ENCODE results near the gene TPD52L3.

TPD52L3 gene

DNA sequence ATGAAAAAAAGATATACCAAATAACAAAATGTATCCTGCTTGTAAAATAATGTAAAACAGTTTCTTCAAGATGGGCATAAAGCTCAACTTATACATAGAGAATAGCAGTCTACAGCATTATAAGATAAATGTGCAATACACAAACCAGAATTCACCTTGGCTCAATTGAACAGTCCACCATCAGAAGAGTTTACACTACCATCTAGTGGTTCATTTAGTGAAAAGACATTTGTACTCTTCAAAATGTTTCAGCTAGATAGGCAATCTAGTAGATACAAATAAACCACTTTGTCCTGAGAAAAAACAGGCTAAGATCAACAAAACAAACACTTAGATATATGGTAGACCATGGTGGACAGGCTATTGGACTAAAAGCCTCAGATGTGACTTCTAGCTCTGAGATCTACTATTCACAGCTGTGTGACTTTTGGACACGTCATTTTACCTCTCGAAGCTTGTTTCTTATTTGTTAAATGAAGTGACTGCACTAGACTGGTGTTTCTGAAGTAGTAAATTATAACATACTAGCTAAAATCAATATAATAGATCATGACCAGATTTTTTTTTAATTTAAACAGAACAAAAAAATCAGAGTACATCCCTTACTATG lies 22.1 kb upstream of the TPD52L3 start:
- Histone ChIP-seq H3K79me1 (ENCODE audit: low read depth, low read length) (no peaks in the 10 kb centered on the region), H2BK15ac (ENCODE audit: low read length) (no peak overlapping the region), H3K4me2 (ENCODE audit: insufficient read depth, low read length, poor library complexity, severe bottlenecking) (no peak overlapping the region), H3K9ac (ENCODE audit: low read depth, low read length, poor library complexity) (no peak overlapping the region), H4K8ac (ENCODE audit: low read depth, low read length) (no peak overlapping the region), H3K9me3 (replicated peaks in 1 of 2; ENCODE audit: control insufficient read depth in 2 of 2, insufficient read depth in 1 of 2, low read depth in 1 of 2, low read length in 2 of 2) (no peaks in the 10 kb centered on the region), H3K4ac (ENCODE audit: low read length) (no peak overlapping the region), H4K91ac (ENCODE audit: low read depth, low read length, poor library complexity) (no peak overlapping the region), H2BK120ac (ENCODE audit: low read depth, low read length) (no peak overlapping the region), H2BK5ac (ENCODE audit: low read length) (no peak overlapping the region), H3K27ac (replicated peaks; ENCODE audit: low read length) (no peak overlapping the region), H3K4me1 (ENCODE audit: control insufficient read depth in 2 of 2, insufficient read depth in 1 of 2, low read depth in 1 of 2, low read length in 2 of 2) (no peaks in the 10 kb centered on the region), H2AK5ac (ENCODE audit: low read depth, low read length) (no peak overlapping the region), H3K4me3 (ENCODE audit: low read length in 2 of 2) (no peak overlapping the region), H2BK12ac (ENCODE audit: low read length) (no peak overlapping the region), H3K27me3 (ENCODE audit: control insufficient read depth in 3 of 3, insufficient read depth in 3 of 3, low read depth in 1 of 3, low read length in 3 of 3) (peaks cover 0 to under 1% (median 0%) of the 10 kb centered on the region in 3 experiments), H3K18ac (ENCODE audit: low read length) (no peak overlapping the region), H3K36me3 (replicated peaks in 1 of 2; ENCODE audit: control insufficient read depth in 2 of 2, insufficient read depth in 2 of 2, low read length in 2 of 2) (no peaks in the 10 kb centered on the region), H3K14ac (ENCODE audit: low read length) (no peak overlapping the region), H3K23ac (ENCODE audit: low read depth, low read length, poor library complexity) (no peak overlapping the region), H2AFZ (ENCODE audit: low read length) (no peak overlapping the region)
- peak; percentile 8 for DNase-seq (ENCODE audit: low spot score)
- WGBS, 2 donors (ENCODE audit: extremely low coverage in 2 of 2, insufficient read length in 2 of 2, insufficient replicate concordance in 1 of 2) = no CpG with 5 or more reads among the region's 2 CpGs

- Histone ChIP-seq H2BK120ac (ENCODE audit: low read depth, low read length) (no peak overlapping the region), H3K27me3 (ENCODE audit: control insufficient read depth in 3 of 3, insufficient read depth in 3 of 3, low read depth in 1 of 3, low read length in 3 of 3) (peaks cover 0 to 5% (median 0%) of the 10 kb centered on the region in 3 experiments), H3K27ac (replicated peaks; ENCODE audit: low read length) (no peak overlapping the region), H3K4me3 (ENCODE audit: low read length in 2 of 2) (no peak overlapping the region), H3K18ac (ENCODE audit: low read length) (no peak overlapping the region), H4K91ac (ENCODE audit: low read depth, low read length, poor library complexity) (no peak overlapping the region), H3K4me2 (ENCODE audit: insufficient read depth, low read length, poor library complexity, severe bottlenecking) (no peak overlapping the region), H3K9me3 (replicated peaks in 1 of 2; ENCODE audit: control insufficient read depth in 2 of 2, insufficient read depth in 1 of 2, low read depth in 1 of 2, low read length in 2 of 2) (no peaks in the 10 kb centered on the region), H2BK12ac (ENCODE audit: low read length) (no peak overlapping the region), H3K23ac (ENCODE audit: low read depth, low read length, poor library complexity) (no peak overlapping the region), H3K36me3 (replicated peaks in 1 of 2; ENCODE audit: control insufficient read depth in 2 of 2, insufficient read depth in 2 of 2, low read length in 2 of 2) (no peaks in the 10 kb centered on the region), H2AFZ (ENCODE audit: low read length) (no peak overlapping the region), H2AK5ac (ENCODE audit: low read depth, low read length) (no peak overlapping the region), H3K4ac (ENCODE audit: low read length) (no peak overlapping the region), H3K79me1 (ENCODE audit: low read depth, low read length) (no peaks in the 10 kb centered on the region), H3K9ac (ENCODE audit: low read depth, low read length, poor library complexity) (no peak overlapping the region), H3K4me1 (ENCODE audit: control insufficient read depth in 2 of 2, insufficient read depth in 1 of 2, low read depth in 1 of 2, low read length in 2 of 2) (no peaks in the 10 kb centered on the region), H3K14ac (ENCODE audit: low read length) (no peak overlapping the region), H2BK5ac (ENCODE audit: low read length) (no peak overlapping the region), H4K8ac (ENCODE audit: low read depth, low read length) (no peak overlapping the region), H2BK15ac (ENCODE audit: low read length) (no peak overlapping the region)
- no CpG with 5 or more reads among the region's 1 CpG for WGBS, 2 donors (ENCODE audit: extremely low coverage in 2 of 2, insufficient read length in 2 of 2, insufficient replicate concordance in 1 of 2)
- DNase-seq (ENCODE audit: low spot score) = no peak
These were observed 20.6 kb upstream of the TPD52L3 start for GRCh38 chr9:6307551-6308096.

DNA sequence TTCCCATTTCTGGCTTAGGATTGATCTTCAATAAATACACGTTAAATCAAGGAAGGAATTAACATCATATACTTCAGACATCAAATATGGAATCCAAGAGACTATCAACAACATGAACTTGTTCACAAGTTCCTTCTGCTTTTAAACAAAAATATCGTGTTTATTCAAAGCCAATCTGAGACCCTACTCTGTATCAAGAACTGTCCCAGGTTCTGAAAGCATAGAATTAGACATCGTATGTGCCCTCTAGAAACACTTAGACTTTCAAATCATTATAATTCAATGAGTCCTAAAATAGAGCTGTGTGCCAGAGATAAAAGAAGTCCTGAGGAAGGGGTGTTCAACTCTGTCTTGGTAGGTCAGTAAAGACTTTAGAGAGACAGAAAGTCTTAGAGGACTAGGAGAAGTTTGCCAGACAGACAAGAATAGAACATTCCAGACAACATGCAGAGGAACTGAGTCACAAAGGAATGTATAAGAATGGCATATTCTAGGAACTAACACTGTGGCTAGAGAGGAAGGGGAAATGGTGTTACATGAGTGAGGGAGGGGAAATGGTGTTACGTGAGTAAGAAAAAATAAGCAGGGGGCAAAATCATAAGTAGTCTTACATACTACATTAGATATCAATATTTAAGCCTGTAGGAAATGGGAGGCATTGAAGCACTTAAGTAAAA lies 2.9 kb downstream of the TPD52L3 start:
- Histone ChIP-seq H3K23ac (ENCODE audit: low read depth, low read length, poor library complexity) (no peak overlapping the region), H2AK5ac (ENCODE audit: low read depth, low read length) (no peak overlapping the region), H3K4me1 (ENCODE audit: control insufficient read depth in 2 of 2, insufficient read depth in 1 of 2, low read depth in 1 of 2, low read length in 2 of 2) (no peaks in the 10 kb centered on the region), H2BK120ac (ENCODE audit: low read depth, low read length) (no peak overlapping the region), H3K4me3 (ENCODE audit: low read length in 2 of 2) (no peak overlapping the region), H3K27me3 (ENCODE audit: control insufficient read depth in 3 of 3, insufficient read depth in 3 of 3, low read depth in 1 of 3, low read length in 3 of 3) (no peaks in the 10 kb centered on the region), H2BK5ac (ENCODE audit: low read length) (no peak overlapping the region), H3K4me2 (ENCODE audit: insufficient read depth, low read length, poor library complexity, severe bottlenecking) (no peak overlapping the region), H3K18ac (ENCODE audit: low read length) (no peak overlapping the region), H3K9me3 (replicated peaks in 1 of 2; ENCODE audit: control insufficient read depth in 2 of 2, insufficient read depth in 1 of 2, low read depth in 1 of 2, low read length in 2 of 2) (peaks cover 2 to 5% of the 10 kb centered on the region in 2 donors), H2BK15ac (ENCODE audit: low read length) (no peak overlapping the region), H3K14ac (ENCODE audit: low read length) (no peak overlapping the region), H3K79me1 (ENCODE audit: low read depth, low read length) (no peaks in the 10 kb centered on the region), H3K36me3 (replicated peaks in 1 of 2; ENCODE audit: control insufficient read depth in 2 of 2, insufficient read depth in 2 of 2, low read length in 2 of 2) (no peaks in the 10 kb centered on the region), H4K8ac (ENCODE audit: low read depth, low read length) (no peak overlapping the region), H4K91ac (ENCODE audit: low read depth, low read length, poor library complexity) (no peak overlapping the region), H2BK12ac (ENCODE audit: low read length) (no peak overlapping the region), H2AFZ (ENCODE audit: low read length) (no peak overlapping the region), H3K9ac (ENCODE audit: low read depth, low read length, poor library complexity) (no peak overlapping the region), H3K27ac (replicated peaks; ENCODE audit: low read length) (no peak overlapping the region), H3K4ac (ENCODE audit: low read length) (no peak overlapping the region)
- DNase-seq (ENCODE audit: low spot score) = no peak
- no CpG with 5 or more reads among the region's 4 CpGs for WGBS, 2 donors (ENCODE audit: extremely low coverage in 2 of 2, insufficient read length in 2 of 2, insufficient replicate concordance in 1 of 2)

DNA sequence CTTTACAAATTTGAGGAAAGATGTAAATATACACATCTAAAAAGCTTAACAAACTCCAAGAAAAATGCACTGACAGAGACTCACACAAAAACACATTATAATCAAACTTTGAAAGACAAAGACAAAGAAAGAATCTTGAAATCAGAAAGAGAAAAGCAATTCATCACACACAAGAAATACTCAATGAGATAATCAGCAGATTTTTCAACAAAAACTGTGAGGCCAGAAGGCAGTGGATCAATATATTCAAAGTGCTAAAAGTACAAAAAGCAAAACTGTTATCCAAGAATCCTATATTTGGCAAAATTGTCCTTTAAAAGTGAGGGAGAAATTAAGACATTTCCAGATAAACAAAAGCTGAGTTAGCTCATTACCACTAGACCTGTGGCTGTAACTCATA lies 6.1 kb downstream of the TPD52L3 start:
- H3K9ac ChIP-seq (ENCODE audit: low read depth, low read length, poor library complexity) = no peak overlapping the region
- no peak overlapping the region for H4K8ac ChIP-seq (ENCODE audit: low read depth, low read length)
- H3K18ac ChIP-seq (ENCODE audit: low read length) = no peak overlapping the region
- no peak overlapping the region for H2BK120ac ChIP-seq (ENCODE audit: low read depth, low read length)
- H2BK15ac ChIP-seq (ENCODE audit: low read length) = no peak overlapping the region
- H2AFZ ChIP-seq (ENCODE audit: low read length) = no peak overlapping the region
- no peak overlapping the region for H3K14ac ChIP-seq (ENCODE audit: low read length)
- peaks cover 2 to 5% of the 10 kb centered on the region in 2 donors for H3K9me3 ChIP-seq (replicated peaks in 1 of 2; ENCODE audit: control insufficient read depth in 2 of 2, insufficient read depth in 1 of 2, low read depth in 1 of 2, low read length in 2 of 2)
- no peaks in the 10 kb centered on the region for H3K79me1 ChIP-seq (ENCODE audit: low read depth, low read length)
- no peak overlapping the region for H3K4ac ChIP-seq (ENCODE audit: low read length)
- no peaks in the 10 kb centered on the region for H3K4me1 ChIP-seq (ENCODE audit: control insufficient read depth in 2 of 2, insufficient read depth in 1 of 2, low read depth in 1 of 2, low read length in 2 of 2)
- H3K36me3 ChIP-seq (replicated peaks in 1 of 2; ENCODE audit: control insufficient read depth in 2 of 2, insufficient read depth in 2 of 2, low read length in 2 of 2) = no peaks in the 10 kb centered on the region
- no peak overlapping the region for H2AK5ac ChIP-seq (ENCODE audit: low read depth, low read length)
- no peak overlapping the region for H2BK12ac ChIP-seq (ENCODE audit: low read length)
- no peak overlapping the region for H3K4me2 ChIP-seq (ENCODE audit: insufficient read depth, low read length, poor library complexity, severe bottlenecking)
- no peaks in the 10 kb centered on the region for H3K27me3 ChIP-seq (ENCODE audit: control insufficient read depth in 3 of 3, insufficient read depth in 3 of 3, low read depth in 1 of 3, low read length in 3 of 3)
- DNase-seq (ENCODE audit: low spot score) = no peak
- H3K27ac ChIP-seq (replicated peaks; ENCODE audit: low read length) = no peak overlapping the region
- H2BK5ac ChIP-seq (ENCODE audit: low read length) = no peak overlapping the region
- H3K4me3 ChIP-seq (ENCODE audit: low read length in 2 of 2) = no peak overlapping the region
- H3K23ac ChIP-seq (ENCODE audit: low read depth, low read length, poor library complexity) = no peak overlapping the region
- no peak overlapping the region for H4K91ac ChIP-seq (ENCODE audit: low read depth, low read length, poor library complexity)

Measured in neuronal stem cell (in vitro differentiated cells).